ENCODE results near the gene PACS1.

Gene PACS1

DNA sequence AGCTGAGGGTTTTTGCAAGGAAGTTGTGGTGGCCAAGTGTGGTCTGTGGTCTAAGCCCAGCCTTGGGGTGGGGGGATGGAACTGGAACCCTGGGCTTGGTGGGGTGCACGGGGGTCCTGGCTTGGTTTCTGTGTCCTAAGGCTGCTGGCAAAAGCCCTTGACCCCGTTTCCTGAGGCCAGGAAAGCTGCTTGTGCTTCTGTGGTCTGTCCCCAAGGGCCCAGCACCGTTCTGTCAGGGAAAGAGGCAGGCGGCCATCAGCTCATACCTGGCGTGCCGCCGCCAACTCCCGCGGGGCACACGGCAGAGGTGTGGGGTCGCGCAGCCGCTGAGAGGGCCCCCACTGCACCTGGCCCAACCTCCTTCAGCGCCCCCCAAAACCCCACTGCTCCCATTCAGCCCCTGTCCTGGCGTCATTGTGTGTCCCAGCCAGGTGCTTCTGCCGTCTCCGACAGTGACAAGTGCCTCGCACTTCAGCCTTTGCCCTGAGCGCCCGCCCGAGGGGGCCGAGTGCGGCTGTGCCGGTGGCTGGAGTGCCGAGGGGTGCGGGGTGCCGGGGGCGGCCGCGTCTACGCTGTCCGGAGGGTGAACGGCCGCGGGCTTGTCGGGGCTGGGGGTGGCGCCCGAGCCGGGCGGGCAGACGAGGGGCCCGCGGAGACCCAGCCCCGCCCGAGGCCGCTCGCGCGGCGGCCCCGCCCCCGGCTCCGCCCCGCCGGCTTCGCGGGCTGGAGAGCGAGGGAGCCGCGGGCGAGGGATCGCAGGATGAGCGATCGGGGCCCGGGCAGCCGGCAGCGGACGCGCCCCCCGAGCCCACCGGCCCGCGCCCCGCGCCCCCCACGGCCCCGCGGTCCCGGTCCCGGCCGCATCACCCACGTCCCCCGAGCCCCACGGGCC lies 207.6 kb downstream of the PACS1 start, which contains the start of gene CNIH2:
Gene CNIH2 (plus strand): TSS at position 705 of the 892 bp plus-strand sequence. CDS start 282 bp downstream, outside the sequence.
- Histone ChIP-seq H4K5ac (ENCODE audit: low read length) (no peak within 1 kb of the TSS), H3K79me1 (ENCODE audit: low read length) (no peaks in the 10 kb centered on the region), H3K23ac (ENCODE audit: low read length) (no peak within 1 kb of the TSS), H4K8ac (ENCODE audit: low read depth, low read length) (no peak within 1 kb of the TSS), H2AK5ac (ENCODE audit: low read length) (peak within 1 kb of the TSS; percentile 24), H3K4me1 (ENCODE audit: control insufficient read depth, low read depth, low read length) (no peaks in the 10 kb centered on the region), H3K4me3 (ENCODE audit: low read length) (no peak within 1 kb of the TSS), H2BK5ac (ENCODE audit: low read length) (no peak within 1 kb of the TSS), H2BK120ac (ENCODE audit: low read depth, low read length) (no peak within 1 kb of the TSS), H3K27ac (ENCODE audit: low read depth, low read length) (no peak within 1 kb of the TSS), H2BK15ac (replicated peaks; ENCODE audit: low read depth) (no peak within 1 kb of the TSS), H3K18ac (ENCODE audit: low read length) (peak within 1 kb of the TSS; percentile 22), H3K9ac (ENCODE audit: low read length) (peak within 1 kb of the TSS; percentile 65), H3K36me3 (ENCODE audit: control insufficient read depth, insufficient read depth, low read length) (peaks cover 9% of the 10 kb centered on the region), H3K4ac (ENCODE audit: low read depth, low read length) (no peak within 1 kb of the TSS), H3K79me2 (ENCODE audit: control insufficient read depth, insufficient read depth, low read length) (no peaks in the 10 kb centered on the region), H3K4me2 (ENCODE audit: low read length) (peak within 1 kb of the TSS; percentile 54), H3K27me3 (ENCODE audit: insufficient read depth, low read length, poor library complexity) (no peaks in the 10 kb centered on the region), H3K56ac (ENCODE audit: low read length) (peak within 1 kb of the TSS; percentile 83)
- no CpG with 5 or more reads among the region's 84 CpGs for WGBS (ENCODE audit: extremely low coverage, insufficient coverage, low lambda C conversion rate)
- DNase-seq = peak; percentile 57

DNA sequence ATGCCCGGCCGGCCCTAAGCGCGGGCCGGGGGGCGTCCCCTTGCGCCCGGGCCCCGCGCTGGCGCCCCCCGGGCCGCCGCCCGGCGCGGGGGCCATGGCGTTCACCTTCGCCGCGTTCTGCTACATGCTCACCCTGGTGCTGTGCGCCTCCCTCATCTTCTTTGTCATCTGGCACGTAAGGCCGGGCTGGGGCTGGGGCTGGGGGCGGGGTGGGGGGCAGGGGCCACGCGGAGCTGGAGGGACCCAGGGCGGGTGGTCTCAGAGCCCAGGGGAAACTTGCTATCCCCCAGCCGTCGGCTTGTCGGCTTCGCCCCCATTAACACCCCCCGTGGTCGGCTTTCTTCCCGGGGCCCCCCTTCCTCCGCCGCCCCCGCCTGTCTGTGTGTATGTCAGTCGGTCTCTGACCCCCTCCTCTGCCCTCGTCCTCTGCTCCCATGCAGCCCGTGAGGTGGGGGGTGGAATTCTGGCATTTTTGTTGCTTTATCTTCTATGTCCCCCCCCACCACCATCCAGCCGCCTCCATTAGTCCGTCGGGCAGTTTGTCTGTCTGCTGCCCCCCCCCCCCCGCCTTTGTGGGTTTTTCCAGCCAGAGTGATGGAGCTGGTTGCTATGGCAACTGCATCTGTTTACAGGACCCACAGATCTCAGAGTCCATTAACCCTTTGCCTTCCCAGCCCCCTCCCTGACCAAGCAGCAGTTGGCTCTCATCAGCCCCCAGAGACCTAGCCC lies 208.5 kb downstream of the PACS1 start:
- Histone ChIP-seq H3K56ac (ENCODE audit: low read length) (peak overlapping the region; percentile 56), H3K9ac (ENCODE audit: low read length) (peak overlapping the region; percentile 51), H3K27me3 (ENCODE audit: insufficient read depth, low read length, poor library complexity) (no peaks in the 10 kb centered on the region), H3K4me2 (ENCODE audit: low read length) (peak overlapping the region; percentile 54), H3K23ac (ENCODE audit: low read length) (no peak overlapping the region), H3K4me3 (ENCODE audit: low read length) (no peak overlapping the region), H4K5ac (ENCODE audit: low read length) (no peak overlapping the region), H2BK15ac (replicated peaks; ENCODE audit: low read depth) (no peak overlapping the region), H3K79me1 (ENCODE audit: low read length) (no peaks in the 10 kb centered on the region), H3K18ac (ENCODE audit: low read length) (peak overlapping the region; percentile 22), H3K27ac (ENCODE audit: low read depth, low read length) (no peak overlapping the region), H2BK5ac (ENCODE audit: low read length) (no peak overlapping the region), H3K36me3 (ENCODE audit: control insufficient read depth, insufficient read depth, low read length) (peaks cover 2% of the 10 kb centered on the region), H2AK5ac (ENCODE audit: low read length) (no peak overlapping the region), H3K4me1 (ENCODE audit: control insufficient read depth, low read depth, low read length) (no peaks in the 10 kb centered on the region), H3K79me2 (ENCODE audit: control insufficient read depth, insufficient read depth, low read length) (no peaks in the 10 kb centered on the region), H3K4ac (ENCODE audit: low read depth, low read length) (no peak overlapping the region), H2BK120ac (ENCODE audit: low read depth, low read length) (no peak overlapping the region), H4K8ac (ENCODE audit: low read depth, low read length) (no peak overlapping the region)
- peak; percentile 71 for DNase-seq
- no CpG with 5 or more reads among the region's 45 CpGs for WGBS (ENCODE audit: extremely low coverage, insufficient coverage, low lambda C conversion rate)

DNA sequence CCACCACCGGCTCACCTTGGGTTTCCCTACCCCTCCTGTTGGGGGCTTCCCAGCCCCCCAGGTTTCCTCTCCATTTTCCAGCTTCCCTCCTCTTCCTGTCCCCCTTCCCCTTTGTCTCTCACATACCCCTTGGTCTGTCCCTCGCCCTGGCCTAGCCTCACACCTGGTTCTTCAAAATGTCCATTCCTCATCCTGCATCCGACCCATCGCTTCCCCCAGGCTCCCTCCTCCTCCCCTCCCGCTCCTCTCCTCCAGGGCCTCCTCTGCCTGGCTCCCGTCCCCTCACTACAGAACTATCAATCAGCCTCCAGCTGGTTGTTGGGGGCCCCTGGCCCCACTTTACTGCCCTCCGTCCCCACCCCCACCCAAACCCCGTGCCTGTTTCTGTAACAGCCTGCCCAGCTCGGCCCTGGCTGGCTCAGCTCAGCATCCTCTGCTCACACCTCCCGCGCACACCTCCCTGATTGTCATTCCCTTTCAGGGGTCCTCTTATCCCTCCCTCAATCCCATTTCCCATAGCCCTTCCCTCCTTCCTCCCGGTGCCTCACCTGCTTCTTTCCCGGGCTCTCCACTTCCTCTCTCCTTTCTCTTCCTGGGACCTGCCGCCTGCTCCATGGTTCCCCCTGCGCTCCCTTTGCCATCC lies 209.1 kb downstream of the PACS1 start:
- Histone ChIP-seq H2BK120ac (ENCODE audit: low read depth, low read length) (no peak overlapping the region), H3K23ac (ENCODE audit: low read length) (no peak overlapping the region), H3K4me2 (ENCODE audit: low read length) (no peak overlapping the region), H3K18ac (ENCODE audit: low read length) (no peak overlapping the region), H3K4me1 (ENCODE audit: control insufficient read depth, low read depth, low read length) (no peaks in the 10 kb centered on the region), H3K4me3 (ENCODE audit: low read length) (no peak overlapping the region), H3K79me1 (ENCODE audit: low read length) (no peaks in the 10 kb centered on the region), H3K27me3 (ENCODE audit: insufficient read depth, low read length, poor library complexity) (no peaks in the 10 kb centered on the region), H2BK5ac (ENCODE audit: low read length) (no peak overlapping the region), H3K36me3 (ENCODE audit: control insufficient read depth, insufficient read depth, low read length) (peaks cover 2% of the 10 kb centered on the region), H3K27ac (ENCODE audit: low read depth, low read length) (no peak overlapping the region), H3K4ac (ENCODE audit: low read depth, low read length) (no peak overlapping the region), H2BK15ac (replicated peaks; ENCODE audit: low read depth) (no peak overlapping the region), H4K8ac (ENCODE audit: low read depth, low read length) (no peak overlapping the region), H3K56ac (ENCODE audit: low read length) (peak overlapping the region; percentile 15), H3K79me2 (ENCODE audit: control insufficient read depth, insufficient read depth, low read length) (no peaks in the 10 kb centered on the region), H2AK5ac (ENCODE audit: low read length) (peak overlapping the region; percentile 24), H4K5ac (ENCODE audit: low read length) (no peak overlapping the region), H3K9ac (ENCODE audit: low read length) (no peak overlapping the region)
- WGBS (ENCODE audit: extremely low coverage, insufficient coverage, low lambda C conversion rate) = no CpG with 5 or more reads among the region's 15 CpGs
- DNase-seq = peak; percentile 56

DNA sequence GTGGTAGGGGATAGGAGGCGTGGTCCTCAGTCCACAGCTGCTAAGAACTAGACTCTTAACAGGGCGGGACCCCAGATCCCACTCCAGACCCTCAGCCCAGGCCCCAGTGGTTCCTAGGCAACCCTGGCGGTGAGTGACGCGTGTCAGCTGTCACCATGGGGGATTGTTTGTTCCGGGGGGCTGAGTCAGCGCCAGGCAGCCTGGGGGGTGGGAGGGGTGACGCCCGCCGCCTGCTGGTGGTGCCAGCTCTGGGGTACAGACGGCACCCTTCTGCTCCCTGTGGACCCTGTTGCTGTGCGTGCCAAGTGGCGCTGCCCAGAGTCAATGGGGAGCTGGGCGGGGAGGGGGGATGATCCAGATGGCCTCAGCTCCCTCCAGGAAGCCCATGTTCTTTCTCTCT lies 210.4 kb downstream of the PACS1 start:
- whole genome bisulfite sequencing (ENCODE audit: extremely low coverage, insufficient coverage, low lambda C conversion rate) = no CpG with 5 or more reads among the region's 14 CpGs
- Histone ChIP-seq H3K56ac (ENCODE audit: low read length) (no peak overlapping the region), H2AK5ac (ENCODE audit: low read length) (no peak overlapping the region), H3K18ac (ENCODE audit: low read length) (no peak overlapping the region), H2BK120ac (ENCODE audit: low read depth, low read length) (no peak overlapping the region), H3K27me3 (ENCODE audit: insufficient read depth, low read length, poor library complexity) (no peaks in the 10 kb centered on the region), H3K36me3 (ENCODE audit: control insufficient read depth, insufficient read depth, low read length) (no peaks in the 10 kb centered on the region), H3K27ac (ENCODE audit: low read depth, low read length) (no peak overlapping the region), H3K9ac (ENCODE audit: low read length) (no peak overlapping the region), H3K4me3 (ENCODE audit: low read length) (no peak overlapping the region), H3K79me1 (ENCODE audit: low read length) (no peaks in the 10 kb centered on the region), H3K23ac (ENCODE audit: low read length) (no peak overlapping the region), H3K4me2 (ENCODE audit: low read length) (no peak overlapping the region), H4K8ac (ENCODE audit: low read depth, low read length) (no peak overlapping the region), H4K5ac (ENCODE audit: low read length) (no peak overlapping the region), H3K4me1 (ENCODE audit: control insufficient read depth, low read depth, low read length) (no peaks in the 10 kb centered on the region), H3K4ac (ENCODE audit: low read depth, low read length) (no peak overlapping the region), H2BK5ac (ENCODE audit: low read length) (no peak overlapping the region), H2BK15ac (replicated peaks; ENCODE audit: low read depth) (no peak overlapping the region), H3K79me2 (ENCODE audit: control insufficient read depth, insufficient read depth, low read length) (no peaks in the 10 kb centered on the region)
- no peak for DNase-seq

DNA sequence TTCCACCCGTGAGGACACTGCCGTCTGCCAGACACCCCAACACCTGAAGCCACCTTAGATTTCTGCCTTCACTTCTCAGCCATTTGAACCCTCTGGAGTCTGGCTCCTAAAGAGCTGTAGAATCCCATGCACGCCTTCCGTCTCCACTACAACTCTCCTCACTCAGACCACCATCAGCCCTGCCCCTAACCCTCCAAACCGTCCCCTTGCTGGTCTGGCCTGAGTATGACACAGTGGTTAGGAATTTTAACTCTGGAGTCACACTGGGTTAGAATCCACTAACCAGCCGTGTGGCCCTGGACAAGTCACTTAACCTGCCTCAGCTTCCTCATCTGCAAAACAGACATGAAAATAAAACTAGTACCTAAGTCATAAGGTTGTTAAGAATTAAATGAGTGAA lies 210.9 kb downstream of the PACS1 start:
- Histone ChIP-seq H2BK120ac (ENCODE audit: low read depth, low read length) (no peak overlapping the region), H2BK5ac (ENCODE audit: low read length) (no peak overlapping the region), H3K4me3 (ENCODE audit: low read length) (no peak overlapping the region)

More for the DNA sequence above, 210.9 kb downstream of the PACS1 start:
- Histone ChIP-seq H3K36me3 (ENCODE audit: control insufficient read depth, insufficient read depth, low read length) (no peaks in the 10 kb centered on the region), H3K79me1 (ENCODE audit: low read length) (no peaks in the 10 kb centered on the region), H3K4me1 (ENCODE audit: control insufficient read depth, low read depth, low read length) (no peaks in the 10 kb centered on the region), H3K4me2 (ENCODE audit: low read length) (no peak overlapping the region), H3K23ac (ENCODE audit: low read length) (no peak overlapping the region), H3K18ac (ENCODE audit: low read length) (no peak overlapping the region), H3K4ac (ENCODE audit: low read depth, low read length) (no peak overlapping the region), H3K27me3 (ENCODE audit: insufficient read depth, low read length, poor library complexity) (no peaks in the 10 kb centered on the region), H2AK5ac (ENCODE audit: low read length) (no peak overlapping the region), H3K27ac (ENCODE audit: low read depth, low read length) (no peak overlapping the region), H4K8ac (ENCODE audit: low read depth, low read length) (no peak overlapping the region), H3K9ac (ENCODE audit: low read length) (no peak overlapping the region), H4K5ac (ENCODE audit: low read length) (no peak overlapping the region), H3K79me2 (ENCODE audit: control insufficient read depth, insufficient read depth, low read length) (no peaks in the 10 kb centered on the region), H2BK15ac (replicated peaks; ENCODE audit: low read depth) (no peak overlapping the region), H3K56ac (ENCODE audit: low read length) (no peak overlapping the region)
- no CpG with 5 or more reads among the region's 6 CpGs for WGBS (ENCODE audit: extremely low coverage, insufficient coverage, low lambda C conversion rate)
- DNase-seq = peak; percentile 85

Measured in mesendoderm (in vitro differentiated cells).